ENCODE data around the gene CLCN3. TPM values are rescaled to one million over a fixed set of nuclear protein-coding genes. Genes with fewer than 3 reads are reported as not detected.

CLCN3 gene
- total RNA-seq, 2 donors from 2014 or later = 36.4 to 43.8 TPM

- Histone ChIP-seq H3K27ac (ENCODE audit: low read depth, low read length) (no peak overlapping the region), H3K9ac (ENCODE audit: extremely low read depth, low read length, poor library complexity, severe bottlenecking) (no peak overlapping the region), H3K36me3 (ENCODE audit: control insufficient read depth, insufficient read depth, low read length) (no peaks in the 10 kb centered on the region), H3K4me1 (ENCODE audit: control insufficient read depth, insufficient read depth, low read length) (peaks cover 4% of the 10 kb centered on the region), H3K27me3 (ENCODE audit: control insufficient read depth, insufficient read depth, low read length, poor library complexity, severe bottlenecking) (no peaks in the 10 kb centered on the region), H3K4me3 (ENCODE audit: low read length) (no peak overlapping the region), H3K9me3 (ENCODE audit: control insufficient read depth, low read length) (no peaks in the 10 kb centered on the region)
- no peak for TF ChIP-seq CTCF (conservative IDR thresholded peaks at IDR 0.05)
- Mint-ChIP-seq H3K9me3 (no peaks in the 10 kb centered on the region), H3K27me3 (ENCODE audit: insufficient read depth) (no peaks in the 10 kb centered on the region), H3K4me3 (no peak overlapping the region), H3K27ac (no peak overlapping the region), H3K4me1 (peaks cover 13% of the 10 kb centered on the region), H3K36me3 (ENCODE audit: low read depth) (no peaks in the 10 kb centered on the region)
- WGBS, 2 experiments (ENCODE audit: insufficient coverage in 1 of 2, insufficient read length in 1 of 2) = 77% methylated on average over 2 of the region's 2 CpGs; no CpG with 5 or more reads in 1 of the 2 experiments
- no peak for DNase-seq
Measured at GRCh38 chr4:169617306-169617705, 3.1 kb upstream of the CLCN3 start.

GRCh38 chr4:169618286-169618685 lies 2.1 kb upstream of the CLCN3 start:
- Histone ChIP-seq H3K4me3 (ENCODE audit: low read length) (no peak overlapping the region), H3K27ac (ENCODE audit: low read depth, low read length) (no peak overlapping the region), H3K9ac (ENCODE audit: extremely low read depth, low read length, poor library complexity, severe bottlenecking) (no peak overlapping the region), H3K36me3 (ENCODE audit: control insufficient read depth, insufficient read depth, low read length) (no peaks in the 10 kb centered on the region), H3K27me3 (ENCODE audit: control insufficient read depth, insufficient read depth, low read length, poor library complexity, severe bottlenecking) (no peaks in the 10 kb centered on the region), H3K4me1 (ENCODE audit: control insufficient read depth, insufficient read depth, low read length) (peaks cover 3% of the 10 kb centered on the region), H3K9me3 (ENCODE audit: control insufficient read depth, low read length) (no peaks in the 10 kb centered on the region)
- H3K4me3 Mint-ChIP-seq = no peak overlapping the region
- H3K27me3 Mint-ChIP-seq (ENCODE audit: insufficient read depth) = no peaks in the 10 kb centered on the region
- H3K4me1 Mint-ChIP-seq = peaks cover 15% of the 10 kb centered on the region
- H3K27ac Mint-ChIP-seq = no peak overlapping the region
- H3K9me3 Mint-ChIP-seq = no peaks in the 10 kb centered on the region
- no peaks in the 10 kb centered on the region for H3K36me3 Mint-ChIP-seq (ENCODE audit: low read depth)
- no peak for DNase-seq
- no peak for TF ChIP-seq CTCF (conservative IDR thresholded peaks at IDR 0.05)
- WGBS, 2 experiments (ENCODE audit: insufficient coverage in 1 of 2, insufficient read length in 1 of 2) = 91 to 100% methylated on average over 3 of the region's 3 CpGs

GRCh38 chr4:169618986-169619385 lies 1.4 kb upstream of the CLCN3 start:
- DNase-seq = no peak
- H3K9ac ChIP-seq (ENCODE audit: extremely low read depth, low read length, poor library complexity, severe bottlenecking) = no peak overlapping the region
- peaks cover 13% of the 10 kb centered on the region for H3K4me1 Mint-ChIP-seq
- no peaks in the 10 kb centered on the region for H3K9me3 ChIP-seq (ENCODE audit: control insufficient read depth, low read length)
- WGBS, 2 experiments (ENCODE audit: insufficient coverage in 1 of 2, insufficient read length in 1 of 2) = 90 to 94% methylated on average over 2 to 4 of the region's 4 CpGs
- no peak for TF ChIP-seq CTCF (conservative IDR thresholded peaks at IDR 0.05)
- no peaks in the 10 kb centered on the region for H3K36me3 ChIP-seq (ENCODE audit: control insufficient read depth, insufficient read depth, low read length)
- H3K27ac ChIP-seq (ENCODE audit: low read depth, low read length) = no peak overlapping the region
- no peaks in the 10 kb centered on the region for H3K36me3 Mint-ChIP-seq (ENCODE audit: low read depth)
- no peaks in the 10 kb centered on the region for H3K4me1 ChIP-seq (ENCODE audit: control insufficient read depth, insufficient read depth, low read length)
- no peak overlapping the region for H3K27ac Mint-ChIP-seq
- H3K4me3 ChIP-seq (ENCODE audit: low read length) = peak overlapping the region; percentile 98
- no peaks in the 10 kb centered on the region for H3K27me3 ChIP-seq (ENCODE audit: control insufficient read depth, insufficient read depth, low read length, poor library complexity, severe bottlenecking)
- H3K27me3 Mint-ChIP-seq (ENCODE audit: insufficient read depth) = no peaks in the 10 kb centered on the region
- peak overlapping the region; percentile 96 for H3K4me3 Mint-ChIP-seq
- H3K9me3 Mint-ChIP-seq = no peaks in the 10 kb centered on the region
